Hepatocyte (in vitro differentiated cells): ENCODE results near the gene KRT8. TPM values are rescaled to one million over a fixed set of nuclear protein-coding genes. Genes with fewer than 3 reads are reported as not detected.
A peak's percentile ranks its signal among the peaks of the same experiment; 100 is the strongest.

Experiments used
- DNase-seq: peaks from one replicate; pipeline ENCODE4 v3.0.0-alpha.2; 2016; ENCODE audit warnings: low spot score
- H2AFZ ChIP-seq: fragments of 200-600 bp; sonication (generic); 2 replicates; pipeline ENCODE4 v1.6.0; 2016; ENCODE audit warnings: antibody characterized with exemption, mild to moderate bottlenecking
- H3K27ac ChIP-seq: fragments of 200-600 bp; sonication (generic); 2 replicates; pipeline ENCODE4 v1.5.1; 2016; ENCODE audit warnings: mild to moderate bottlenecking
- H3K27me3 ChIP-seq: fragments of 200-600 bp; sonication (generic); 2 replicates; pipeline ENCODE4 v1.6.1; 2016
- H3K36me3 ChIP-seq: fragments of 200-600 bp; sonication (generic); replicated peaks from 2 replicates; pipeline ENCODE4 v1.5.1; 2016; ENCODE audit warnings: low read depth; ENCODE audit not compliant: insufficient read depth
- H3K4me1 ChIP-seq: fragments of 200-600 bp; sonication (generic); 2 replicates; pipeline ENCODE4 v1.5.1; 2016; ENCODE audit warnings: mild to moderate bottlenecking, moderate library complexity; ENCODE audit not compliant: insufficient read depth
- H3K4me2 ChIP-seq: fragments of 200-600 bp; sonication (generic); 2 replicates; pipeline ENCODE4 v1.6.0; 2016
- H3K4me3 ChIP-seq: fragments of 200-600 bp; sonication (generic); 2 replicates; pipeline ENCODE4 v1.5.1; 2016; ENCODE audit warnings: mild to moderate bottlenecking
- H3K79me2 ChIP-seq: fragments of 200-600 bp; sonication (generic); 2 replicates; pipeline ENCODE4 v1.6.0; 2017; ENCODE audit warnings: mild to moderate bottlenecking
- H3K9me2 ChIP-seq: fragments of 200-600 bp; sonication (generic); replicated peaks from 2 replicates; pipeline ENCODE4 v1.6.0; 2017; ENCODE audit warnings: mild to moderate bottlenecking; ENCODE audit not compliant: insufficient read depth
- H3K9me3 ChIP-seq: fragments of 200-600 bp; sonication (generic); 2 replicates; pipeline ENCODE4 v1.5.1; 2016; ENCODE audit warnings: low read depth, mild to moderate bottlenecking
- H4K20me1 ChIP-seq: fragments of 200-600 bp; sonication (generic); 2 replicates; pipeline ENCODE4 v1.6.0; 2016; ENCODE audit warnings: mild to moderate bottlenecking; ENCODE audit not compliant: insufficient read depth, poor library complexity, severe bottlenecking
- EZH2 ChIP-seq: fragments of 200-600 bp; sonication (generic); IDR thresholded peaks from 2 replicates; pipeline ENCODE4 v1.6.1; 2016; ENCODE audit warnings: antibody characterized with exemption, mild to moderate bottlenecking, borderline replicate concordance
- EZH2phosphoT487 ChIP-seq: fragments of 200-600 bp; sonication (generic); IDR thresholded peaks from one replicate; pipeline ENCODE4 v1.6.1; 2018; ENCODE audit warnings: antibody characterized with exemption, mild to moderate bottlenecking, low read depth, moderate library complexity; ENCODE audit not compliant: unreplicated experiment, severe bottlenecking
- WGBS: methylation state at CpG from one replicate; pipeline ENCODE4 v1.1.6; 2016; ENCODE audit warnings: low lambda C conversion rate; ENCODE audit errors: missing lambda C conversion rate; 5-methylcytosine and 5-hydroxymethylcytosine counted together
- polyA plus RNA-seq: library from polyadenylated mRNA; unstranded; fragments of >200 nt; fragmentation: Nextera tagmentation; extraction: Ambion mirVana; gene quantifications from 2 replicates; pipeline ENCODE4 v1.2.1, GENCODE V29; 2016
- total RNA-seq: library from RNA; depleted of rRNA; stranded (reverse); fragments of >200 nt; gene quantifications from 2 replicates; pipeline ENCODE4 v1.2.3, GENCODE V29; 2014
- TF ChIP-seq, protein P1 (sequence below): fragments of 200-600 bp; sonication (generic); IDR thresholded peaks from 2 replicates; pipeline ENCODE4 v1.5.1; 2016; ENCODE audit warnings: antibody characterized with exemption, mild to moderate bottlenecking; ENCODE audit not compliant: poor library complexity

Gene KRT8
- total and polyA plus RNA-seq, 2 experiments from 2014 or later, result 1,381 to 2,058 TPM

DNA sequence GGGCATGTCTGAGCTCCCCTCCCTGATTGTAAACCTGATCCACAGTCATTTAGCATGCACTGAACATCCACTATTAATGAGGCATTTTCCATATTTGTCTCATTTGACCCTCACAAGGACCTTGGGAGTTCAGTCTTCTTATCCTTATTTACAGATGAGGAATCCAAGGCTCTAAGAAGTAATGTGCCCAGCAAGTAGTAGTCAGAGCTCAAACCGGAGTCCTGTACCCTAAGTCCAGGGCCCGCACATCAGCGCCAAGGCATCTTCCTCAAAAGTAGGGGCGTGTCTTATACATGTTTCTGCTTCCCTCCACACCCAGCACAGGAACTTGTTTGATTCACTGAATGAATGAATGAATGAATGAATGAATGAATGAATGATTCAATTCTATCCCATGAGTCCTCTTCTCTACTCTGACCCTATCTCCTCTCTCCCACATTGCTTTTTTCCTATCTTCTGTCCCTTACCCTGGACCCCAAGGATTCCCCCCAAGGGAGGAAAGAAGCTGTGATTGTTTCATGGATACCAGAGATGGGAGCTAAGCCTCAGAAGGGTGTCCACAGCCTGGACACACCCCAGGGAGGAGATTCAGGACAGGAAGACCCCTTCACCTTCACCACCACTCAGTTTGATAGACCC lies 21.8 kb upstream of the KRT8 start:
- H3K36me3 ChIP-seq, result no peaks in the 10 kb centered on the region
- H3K4me1 ChIP-seq, result peaks cover 50% of the 10 kb centered on the region
- WGBS, result 84% methylated on average over 4 of the region's 4 CpGs
- peak overlapping the region; percentile 63 for H3K4me2 ChIP-seq
- H3K9me2 ChIP-seq, result no peaks in the 10 kb centered on the region
- peak; percentile 48 for DNase-seq
- TF ChIP-seq EZH2 (no peak), EZH2phosphoT487 (no peak)
- TF ChIP-seq, protein P1, sequence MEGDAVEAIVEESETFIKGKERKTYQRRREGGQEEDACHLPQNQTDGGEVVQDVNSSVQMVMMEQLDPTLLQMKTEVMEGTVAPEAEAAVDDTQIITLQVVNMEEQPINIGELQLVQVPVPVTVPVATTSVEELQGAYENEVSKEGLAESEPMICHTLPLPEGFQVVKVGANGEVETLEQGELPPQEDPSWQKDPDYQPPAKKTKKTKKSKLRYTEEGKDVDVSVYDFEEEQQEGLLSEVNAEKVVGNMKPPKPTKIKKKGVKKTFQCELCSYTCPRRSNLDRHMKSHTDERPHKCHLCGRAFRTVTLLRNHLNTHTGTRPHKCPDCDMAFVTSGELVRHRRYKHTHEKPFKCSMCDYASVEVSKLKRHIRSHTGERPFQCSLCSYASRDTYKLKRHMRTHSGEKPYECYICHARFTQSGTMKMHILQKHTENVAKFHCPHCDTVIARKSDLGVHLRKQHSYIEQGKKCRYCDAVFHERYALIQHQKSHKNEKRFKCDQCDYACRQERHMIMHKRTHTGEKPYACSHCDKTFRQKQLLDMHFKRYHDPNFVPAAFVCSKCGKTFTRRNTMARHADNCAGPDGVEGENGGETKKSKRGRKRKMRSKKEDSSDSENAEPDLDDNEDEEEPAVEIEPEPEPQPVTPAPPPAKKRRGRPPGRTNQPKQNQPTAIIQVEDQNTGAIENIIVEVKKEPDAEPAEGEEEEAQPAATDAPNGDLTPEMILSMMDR, result no peak
- peaks cover 4% of the 10 kb centered on the region for H3K79me2 ChIP-seq
- H2AFZ ChIP-seq, result no peak overlapping the region
- no peaks in the 10 kb centered on the region for H3K27me3 ChIP-seq
- no peaks in the 10 kb centered on the region for H3K9me3 ChIP-seq
- no peak overlapping the region for H3K4me3 ChIP-seq
- no peaks in the 10 kb centered on the region for H4K20me1 ChIP-seq
- H3K27ac ChIP-seq, result peak overlapping the region; percentile 100

DNA sequence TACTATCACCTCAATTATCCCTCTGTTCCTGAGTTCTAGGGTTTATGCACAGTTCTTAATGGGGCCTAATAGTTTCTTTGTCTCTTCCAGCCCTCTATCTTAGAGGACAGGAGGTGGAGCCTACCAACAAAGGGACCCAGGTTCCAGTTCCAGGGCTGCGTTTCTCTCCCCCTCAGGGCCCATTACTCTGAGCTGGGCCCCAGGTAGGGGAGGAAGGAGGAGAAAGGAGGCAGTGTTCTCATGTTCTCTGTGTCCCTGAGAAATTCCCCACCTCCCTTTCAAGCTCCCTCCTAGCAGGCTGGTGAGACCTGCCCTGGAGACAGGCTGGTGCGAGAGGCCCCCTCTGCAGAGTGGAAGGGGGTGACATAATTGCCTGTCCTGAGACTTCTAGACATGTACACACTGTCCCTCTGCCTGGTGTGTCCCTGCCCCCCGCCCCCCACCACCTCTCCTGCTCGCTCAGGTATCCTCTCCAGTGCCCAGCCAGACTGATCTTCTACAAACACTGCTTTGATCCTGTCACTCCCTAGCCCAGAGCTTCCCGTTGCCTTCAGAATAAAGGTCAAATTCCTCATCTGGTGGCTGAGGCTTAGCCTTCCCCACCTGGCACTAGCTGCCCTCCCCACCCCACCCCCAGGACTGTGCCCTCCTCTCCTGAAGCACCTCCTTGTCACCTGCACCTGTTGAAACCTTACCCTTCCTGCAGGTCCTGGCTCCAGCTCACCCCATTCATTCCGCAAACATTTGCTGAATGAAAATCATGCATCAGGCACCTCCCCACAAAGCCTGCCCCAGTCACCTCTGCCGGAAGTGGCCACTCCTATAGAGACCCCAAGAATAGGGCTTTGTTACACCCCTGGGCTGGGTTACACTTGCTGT lies 21.1 kb upstream of the KRT8 start:
- Histone ChIP-seq H3K36me3 (no peaks in the 10 kb centered on the region), H3K4me3 (no peak overlapping the region), H3K79me2 (peaks cover 4% of the 10 kb centered on the region), H3K9me2 (no peaks in the 10 kb centered on the region), H3K27ac (peak overlapping the region; percentile 100), H3K4me1 (peaks cover 56% of the 10 kb centered on the region), H4K20me1 (no peaks in the 10 kb centered on the region), H3K4me2 (peak overlapping the region; percentile 63), H3K9me3 (no peaks in the 10 kb centered on the region), H3K27me3 (no peaks in the 10 kb centered on the region), H2AFZ (no peak overlapping the region)
- 19% methylated on average over 7 of the region's 7 CpGs for WGBS
- TF ChIP-seq EZH2 (no peak), EZH2phosphoT487 (no peak)
- TF ChIP-seq, protein P1, result no peak
- DNase-seq, result peak; percentile 80

DNA sequence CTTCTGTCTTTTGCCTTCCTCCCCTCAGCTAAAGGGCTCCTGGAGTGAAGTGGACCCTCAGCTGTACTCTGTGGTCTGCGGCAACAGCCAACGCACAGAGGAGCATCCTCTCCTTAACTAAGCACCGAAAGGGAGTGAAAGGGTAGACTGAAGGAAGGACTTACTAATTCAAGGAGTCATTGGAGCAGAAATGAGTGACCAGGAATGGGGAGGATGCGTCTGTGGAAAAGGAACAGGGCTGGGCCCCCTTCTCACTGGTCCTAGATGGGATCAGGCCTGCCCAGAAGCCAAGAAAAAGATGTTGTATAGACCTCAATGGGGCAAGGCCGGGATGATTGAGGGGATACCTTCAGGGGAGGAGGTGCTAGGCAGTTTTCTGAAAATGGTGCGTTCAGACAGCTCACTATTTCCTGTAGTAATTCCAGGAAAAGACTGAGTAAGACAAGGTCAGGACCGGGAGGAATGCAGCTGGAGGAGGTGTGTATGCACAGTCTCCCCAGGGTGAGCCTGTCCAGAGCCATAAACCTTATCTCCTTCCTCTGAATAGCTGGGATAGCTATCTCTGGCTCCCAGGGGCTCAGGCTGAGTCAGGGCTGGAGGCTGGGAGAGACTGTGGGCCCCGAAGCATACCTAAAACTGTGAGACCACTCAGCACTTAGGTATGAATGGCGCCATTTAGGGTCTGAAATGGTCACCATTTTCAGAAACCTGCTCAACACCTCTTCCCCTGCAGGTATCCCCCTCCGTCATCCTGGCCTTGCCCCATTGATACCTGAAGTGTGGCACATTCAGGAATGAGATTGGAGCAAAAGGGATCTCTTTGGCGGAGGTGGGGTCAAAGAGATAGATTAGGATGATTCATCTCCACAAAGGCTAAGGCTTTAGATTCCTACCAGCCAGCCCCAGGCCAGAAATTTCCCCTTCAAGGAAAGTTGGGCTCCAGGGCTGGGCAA lies 20.2 kb upstream of the KRT8 start:
- Histone ChIP-seq H3K79me2 (peaks cover 4% of the 10 kb centered on the region), H3K27ac (peak overlapping the region; percentile 100), H3K4me2 (peak overlapping the region; percentile 63), H3K27me3 (no peaks in the 10 kb centered on the region), H3K36me3 (no peaks in the 10 kb centered on the region), H4K20me1 (no peaks in the 10 kb centered on the region), H3K4me1 (peaks cover 58% of the 10 kb centered on the region), H3K9me2 (no peaks in the 10 kb centered on the region), H3K4me3 (no peak overlapping the region), H3K9me3 (no peaks in the 10 kb centered on the region), H2AFZ (no peak overlapping the region)
- DNase-seq, result peak; percentile 88
- TF ChIP-seq EZH2 (no peak), EZH2phosphoT487 (no peak)
- TF ChIP-seq, protein P1, result no peak
- WGBS, result 34% methylated on average over 11 of the region's 11 CpGs
